Measurements from ENCODE around the gene TMEM272.

DNA sequence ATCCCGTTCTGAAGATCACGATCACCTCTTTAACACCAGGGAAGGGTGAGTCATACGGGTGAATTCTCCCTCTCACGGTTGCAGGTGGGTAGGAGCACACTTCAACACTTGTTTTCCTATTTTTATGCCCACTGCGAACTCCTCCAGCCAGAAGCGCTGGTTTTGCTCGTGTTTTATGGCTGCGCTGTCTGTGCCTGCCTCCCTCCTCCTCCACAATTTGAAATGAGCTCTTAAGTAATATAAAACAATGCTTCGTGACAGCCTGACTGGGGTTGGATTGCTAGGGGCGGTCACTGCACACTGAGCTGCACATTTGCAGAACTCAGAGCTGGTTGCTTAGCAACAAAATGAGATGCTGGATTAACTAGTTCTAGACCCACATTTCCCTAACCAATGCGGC is 29.7 kb upstream of the TMEM272 start:
- TF ChIP-seq, protein P1, sequence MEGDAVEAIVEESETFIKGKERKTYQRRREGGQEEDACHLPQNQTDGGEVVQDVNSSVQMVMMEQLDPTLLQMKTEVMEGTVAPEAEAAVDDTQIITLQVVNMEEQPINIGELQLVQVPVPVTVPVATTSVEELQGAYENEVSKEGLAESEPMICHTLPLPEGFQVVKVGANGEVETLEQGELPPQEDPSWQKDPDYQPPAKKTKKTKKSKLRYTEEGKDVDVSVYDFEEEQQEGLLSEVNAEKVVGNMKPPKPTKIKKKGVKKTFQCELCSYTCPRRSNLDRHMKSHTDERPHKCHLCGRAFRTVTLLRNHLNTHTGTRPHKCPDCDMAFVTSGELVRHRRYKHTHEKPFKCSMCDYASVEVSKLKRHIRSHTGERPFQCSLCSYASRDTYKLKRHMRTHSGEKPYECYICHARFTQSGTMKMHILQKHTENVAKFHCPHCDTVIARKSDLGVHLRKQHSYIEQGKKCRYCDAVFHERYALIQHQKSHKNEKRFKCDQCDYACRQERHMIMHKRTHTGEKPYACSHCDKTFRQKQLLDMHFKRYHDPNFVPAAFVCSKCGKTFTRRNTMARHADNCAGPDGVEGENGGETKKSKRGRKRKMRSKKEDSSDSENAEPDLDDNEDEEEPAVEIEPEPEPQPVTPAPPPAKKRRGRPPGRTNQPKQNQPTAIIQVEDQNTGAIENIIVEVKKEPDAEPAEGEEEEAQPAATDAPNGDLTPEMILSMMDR (IDR thresholded peaks at IDR 0.05; ENCODE audit: borderline replicate concordance, extremely low read depth, low read length, poor library complexity, severe bottlenecking): no peak
- no peak for TF ChIP-seq EZH2 (IDR thresholded peaks at IDR 0.05; ENCODE audit: borderline replicate concordance, low read depth, low read length, severe bottlenecking)
